TTC549 (cell line): ENCODE data around the gene PCDHA9.
"Not testable (repeated sequence)": the region's sequence is repeated elsewhere in the genome, so short reads cannot be mapped to it uniquely, and the experiment has no call there.

Experiments used
- FAIRE-seq: peaks from 2 replicates; lab custom pipeline; 2012; peaks lifted over from hg19 to GRCh38; lab: Jason Lieb, UNC

The PCDHA9 gene

GRCh38 chr5:140876541-140877261 is 28.5 kb downstream of the PCDHA9 start:
- FAIRE-seq, result not testable (repeated sequence)

- FAIRE-seq, result no peak
Measured at GRCh38 chr5:140877262-140877581, 29.0 kb downstream of the PCDHA9 start.

- FAIRE-seq, result no peak
Measured at GRCh38 chr5:140881889-140882590, 33.9 kb downstream of the PCDHA9 start, which contains the start of gene PCDHA13. Gene PCDHA13, plus strand, starts transcription at chr5:140882124. Its CDS starts 145 bp downstream, at chr5:140882269.

- FAIRE-seq, result no peak
Measured at GRCh38 chr5:140882591-140882899, 34.4 kb downstream of the PCDHA9 start.

- no peak for FAIRE-seq
Measured at GRCh38 chr5:140883373-140883772, 35.2 kb downstream of the PCDHA9 start.

- FAIRE-seq, result no peak
Measured at GRCh38 chr5:140883927-140884697, 35.9 kb downstream of the PCDHA9 start.
